Measurements from ENCODE around the gene CELSR2. TPM values are rescaled to one million over a fixed set of nuclear protein-coding genes. Genes with fewer than 3 reads are reported as not detected.

Gene CELSR2
- total RNA-seq, 1 donor from 2014 or later, result 1.1 TPM

- Mint-ChIP-seq H3K36me3 (ENCODE audit: low read depth) (no peaks in the 10 kb centered on the region), H3K9me3 (no peaks in the 10 kb centered on the region), H3K4me3 (no peak overlapping the region), H3K27ac (no peak overlapping the region), H3K4me1 (peaks cover under 1% of the 10 kb centered on the region), H3K27me3 (no peaks in the 10 kb centered on the region)
- POLR2A ChIA-PET, result no interaction called here
- intact Hi-C loops (cut with micrococcal nuclease), result no loop called here
- CTCF ChIA-PET, result no interaction called here
- no peak for ATAC-seq (ENCODE audit: low read depth)
- TF ChIP-seq CTCF (IDR thresholded peaks at IDR 0.05), result no peak
- no peak for DNase-seq
Measured at GRCh38 chr1:109272021-109272799, 22.9 kb downstream of the CELSR2 start.

GRCh38 chr1:109272831-109273547 is 23.6 kb downstream of the CELSR2 start:
- TF ChIP-seq CTCF (IDR thresholded peaks at IDR 0.05), result no peak
- ChIA-PET POLR2A (no interaction called here), CTCF (interaction anchor here (1.2 kb wide), 1 partner anchor 12 kb away, joined by 3 read pairs; no protein-coding TSS in a partner anchor)
- intact Hi-C loops (cut with micrococcal nuclease), result no loop called here
- H3K27me3 Mint-ChIP-seq, result no peaks in the 10 kb centered on the region
- H3K27ac Mint-ChIP-seq, result no peak overlapping the region
- no peak overlapping the region for H3K4me3 Mint-ChIP-seq
- no peak for DNase-seq
- H3K9me3 Mint-ChIP-seq, result no peaks in the 10 kb centered on the region
- no peak for ATAC-seq (ENCODE audit: low read depth)
- H3K36me3 Mint-ChIP-seq (ENCODE audit: low read depth), result no peaks in the 10 kb centered on the region
- H3K4me1 Mint-ChIP-seq, result peaks cover 3% of the 10 kb centered on the region

- H3K36me3 Mint-ChIP-seq (ENCODE audit: low read depth), result no peaks in the 10 kb centered on the region
- peaks cover 3% of the 10 kb centered on the region for H3K4me1 Mint-ChIP-seq
- intact Hi-C loops (cut with micrococcal nuclease), result no loop called here
- no peak for DNase-seq
- H3K4me3 Mint-ChIP-seq, result no peak overlapping the region
- no peak for ATAC-seq (ENCODE audit: low read depth)
- ChIA-PET POLR2A (no interaction called here), CTCF (interaction anchor here (1.2 kb wide), 1 partner anchor 13 kb away, joined by 3 read pairs; no protein-coding TSS in a partner anchor)
- H3K27me3 Mint-ChIP-seq, result no peaks in the 10 kb centered on the region
- no peak overlapping the region for H3K27ac Mint-ChIP-seq
- TF ChIP-seq CTCF (IDR thresholded peaks at IDR 0.05), result no peak
- H3K9me3 Mint-ChIP-seq, result no peaks in the 10 kb centered on the region
Measured at GRCh38 chr1:109273570-109274288, 24.4 kb downstream of the CELSR2 start.

DNA sequence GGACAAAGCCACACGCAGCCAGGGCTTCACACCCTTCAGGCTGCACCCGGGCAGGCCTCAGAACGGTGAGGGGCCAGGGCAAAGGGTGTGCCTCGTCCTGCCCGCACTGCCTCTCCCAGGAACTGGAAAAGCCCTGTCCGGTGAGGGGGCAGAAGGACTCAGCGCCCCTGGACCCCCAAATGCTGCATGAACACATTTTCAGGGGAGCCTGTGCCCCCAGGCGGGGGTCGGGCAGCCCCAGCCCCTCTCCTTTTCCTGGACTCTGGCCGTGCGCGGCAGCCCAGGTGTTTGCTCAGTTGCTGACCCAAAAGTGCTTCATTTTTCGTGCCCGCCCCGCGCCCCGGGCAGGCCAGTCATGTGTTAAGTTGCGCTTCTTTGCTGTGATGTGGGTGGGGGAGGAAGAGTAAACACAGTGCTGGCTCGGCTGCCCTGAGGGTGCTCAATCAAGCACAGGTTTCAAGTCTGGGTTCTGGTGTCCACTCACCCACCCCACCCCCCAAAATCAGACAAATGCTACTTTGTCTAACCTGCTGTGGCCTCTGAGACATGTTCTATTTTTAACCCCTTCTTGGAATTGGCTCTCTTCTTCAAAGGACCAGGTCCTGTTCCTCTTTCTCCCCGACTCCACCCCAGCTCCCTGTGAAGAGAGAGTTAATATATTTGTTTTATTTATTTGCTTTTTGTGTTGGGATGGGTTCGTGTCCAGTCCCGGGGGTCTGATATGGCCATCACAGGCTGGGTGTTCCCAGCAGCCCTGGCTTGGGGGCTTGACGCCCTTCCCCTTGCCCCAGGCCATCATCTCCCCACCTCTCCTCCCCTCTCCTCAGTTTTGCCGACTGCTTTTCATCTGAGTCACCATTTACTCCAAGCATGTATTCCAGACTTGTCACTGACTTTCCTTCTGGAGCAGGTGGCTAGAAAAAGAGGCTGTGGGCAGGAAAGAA is 25.5 kb downstream of the CELSR2 start:
- Mint-ChIP-seq H3K27me3 (no peaks in the 10 kb centered on the region), H3K36me3 (ENCODE audit: low read depth) (no peaks in the 10 kb centered on the region), H3K4me1 (peaks cover 3% of the 10 kb centered on the region), H3K9me3 (no peaks in the 10 kb centered on the region), H3K4me3 (no peak overlapping the region), H3K27ac (no peak overlapping the region)
- intact Hi-C loops (cut with micrococcal nuclease), result no loop called here
- ATAC-seq (ENCODE audit: low read depth), result no peak
- TF ChIP-seq CTCF (IDR thresholded peaks at IDR 0.05), result no peak
- no peak for DNase-seq
- CTCF ChIA-PET, result no interaction called here
- POLR2A ChIA-PET, result no interaction called here

Measured in activated B cell treated with CpG ODN at 0.5 μM for 24 hours (primary cell).